GM19025 (cell line): ENCODE results near the gene TMCO4.
"Not testable (repeated sequence)": the region's sequence is repeated elsewhere in the genome, so short reads cannot be mapped to it uniquely, and the experiment has no call there.

Source experiments
- ATAC-seq: cut with Tn5 transposase; IDR thresholded peaks from one replicate; pipeline ENCODE4 v1.9.1; 2021; ENCODE audit warnings: mild to moderate bottlenecking, low read depth, moderate library complexity; ENCODE audit not compliant: unreplicated experiment

TMCO4 gene

DNA sequence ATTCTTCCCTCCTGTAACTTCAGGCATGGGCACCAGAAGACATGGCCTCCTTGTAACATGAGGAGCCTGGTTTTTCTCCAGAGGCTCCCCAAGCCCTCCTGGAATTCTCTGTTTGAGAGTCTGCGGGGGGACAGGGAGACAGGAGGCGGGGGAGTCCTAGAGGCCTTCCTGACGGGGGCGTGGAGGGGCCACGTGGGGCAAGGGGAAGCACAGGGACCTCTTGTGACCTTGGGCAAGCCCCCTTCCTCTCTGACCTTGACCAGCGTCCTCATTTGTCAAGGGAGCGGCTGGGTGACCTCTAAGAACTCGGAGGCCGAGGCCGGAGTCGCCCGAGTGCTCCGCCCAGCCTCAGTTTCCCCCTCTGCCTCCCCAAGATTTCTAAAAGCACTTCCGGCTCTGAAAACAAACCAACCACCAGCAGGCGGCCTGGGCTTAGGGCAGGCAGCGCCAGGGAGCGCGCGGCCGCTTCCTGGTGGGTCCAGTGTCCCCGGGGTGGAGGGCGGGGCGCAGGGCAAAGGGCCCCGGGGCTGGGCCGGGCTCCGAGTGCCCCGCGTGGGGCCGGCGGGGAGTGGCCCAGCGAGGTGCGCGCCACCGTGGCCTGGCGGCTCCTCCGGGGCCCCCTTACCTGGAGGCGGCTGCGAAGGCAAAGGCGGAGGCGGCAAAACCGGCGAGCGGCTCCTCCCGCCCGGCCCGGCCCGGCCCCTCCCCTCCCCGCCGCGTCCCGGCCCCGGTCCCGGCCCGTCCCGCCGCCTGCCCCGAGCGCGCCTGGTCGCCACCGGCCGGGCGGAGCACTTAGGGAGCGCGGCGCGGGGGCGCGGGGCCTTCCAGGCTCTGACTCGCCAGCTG lies at the start of gene TMCO4:
Gene TMCO4 (minus strand): TSS at position 687 of the 846 bp plus-strand sequence. CDS start 19,158 bp downstream, outside the sequence.
- ATAC-seq = peak; percentile 68

- not testable (repeated sequence) for ATAC-seq
Observed at GRCh38 chr1:19849307-19849706, 49.6 kb upstream of the TMCO4 start.

DNA sequence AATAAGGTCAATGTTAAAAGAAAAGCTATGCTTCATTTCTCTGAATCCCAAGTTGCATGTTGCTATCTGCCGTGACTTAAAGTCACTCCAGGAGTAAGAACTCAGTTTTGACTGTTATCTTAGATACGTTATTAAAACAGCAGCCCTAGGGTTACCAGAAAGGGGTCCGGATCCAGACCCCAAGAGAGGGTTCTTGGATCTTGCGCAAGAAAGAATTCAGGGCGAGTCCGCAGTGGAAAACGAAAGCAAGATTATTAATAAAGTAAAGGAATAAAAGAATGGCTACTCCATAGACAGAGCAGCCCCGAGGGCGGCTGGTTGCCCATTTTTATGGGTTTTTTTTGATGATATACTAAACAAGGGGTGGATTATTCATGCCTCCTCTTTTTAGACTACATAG lies 47.6 kb upstream of the TMCO4 start:
- ATAC-seq = not testable (repeated sequence)

- ATAC-seq = no peak
Observed at GRCh38 chr1:19846338-19846737, 46.6 kb upstream of the TMCO4 start.

GRCh38 chr1:19845555-19845954 lies 45.8 kb upstream of the TMCO4 start:
- ATAC-seq = no peak

- no peak for ATAC-seq
Observed at GRCh38 chr1:19844731-19845495, 45.2 kb upstream of the TMCO4 start.

- no peak for ATAC-seq
Observed at GRCh38 chr1:19840228-19840627, 40.5 kb upstream of the TMCO4 start.

DNA sequence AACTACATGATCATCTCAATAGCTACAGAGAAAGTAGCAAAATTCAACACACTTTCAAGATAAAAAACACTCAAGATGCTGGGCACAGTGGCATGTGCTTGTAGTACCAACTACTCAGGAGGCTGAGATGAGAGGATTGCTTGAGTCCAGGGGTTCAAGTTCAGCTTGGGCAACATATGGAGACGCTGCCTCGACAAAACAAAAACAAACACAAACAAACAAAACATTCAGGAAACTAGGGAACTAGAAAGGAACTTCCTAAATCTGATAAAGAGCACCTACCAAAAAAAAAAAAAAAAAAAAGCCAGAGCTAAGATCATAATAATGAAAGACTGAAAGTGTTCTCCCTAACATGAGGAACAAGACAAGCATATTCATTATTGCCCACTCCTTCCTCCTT lies 38.1 kb upstream of the TMCO4 start:
- no peak for ATAC-seq

GRCh38 chr1:19835578-19835977 lies 35.9 kb upstream of the TMCO4 start:
- ATAC-seq = no peak

GRCh38 chr1:19831441-19831840 lies 31.7 kb upstream of the TMCO4 start:
- ATAC-seq = no peak

GRCh38 chr1:19828546-19828945 lies 28.8 kb upstream of the TMCO4 start:
- ATAC-seq = no peak

DNA sequence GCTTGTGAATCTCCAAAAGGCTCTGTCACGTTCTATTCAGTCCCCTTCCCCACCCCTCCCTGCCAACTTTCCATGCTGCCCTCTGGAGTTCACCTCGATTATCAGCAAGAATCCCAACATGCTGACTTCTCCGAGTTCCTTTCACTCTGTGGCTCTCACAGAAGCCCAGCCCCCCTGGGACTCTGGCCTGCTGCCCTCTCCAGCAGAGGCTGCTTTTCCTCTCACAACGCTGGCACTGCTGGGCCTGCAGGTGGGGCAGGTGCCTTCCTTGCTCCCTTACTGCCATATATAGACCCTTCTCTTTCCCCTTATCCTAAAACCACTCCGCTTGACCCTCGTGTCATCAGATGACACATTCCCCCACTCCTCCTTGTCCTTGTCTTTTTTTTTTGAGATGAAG lies 25.6 kb upstream of the TMCO4 start:
- ATAC-seq = no peak

GRCh38 chr1:19824541-19824940 lies 24.8 kb upstream of the TMCO4 start:
- ATAC-seq = no peak

- no peak for ATAC-seq
Observed at GRCh38 chr1:19824036-19824435, 24.3 kb upstream of the TMCO4 start.

- no peak for ATAC-seq
Observed at GRCh38 chr1:19819701-19820100, 20.0 kb upstream of the TMCO4 start.

- ATAC-seq = no peak
Observed at GRCh38 chr1:19818324-19818723, 18.6 kb upstream of the TMCO4 start.

DNA sequence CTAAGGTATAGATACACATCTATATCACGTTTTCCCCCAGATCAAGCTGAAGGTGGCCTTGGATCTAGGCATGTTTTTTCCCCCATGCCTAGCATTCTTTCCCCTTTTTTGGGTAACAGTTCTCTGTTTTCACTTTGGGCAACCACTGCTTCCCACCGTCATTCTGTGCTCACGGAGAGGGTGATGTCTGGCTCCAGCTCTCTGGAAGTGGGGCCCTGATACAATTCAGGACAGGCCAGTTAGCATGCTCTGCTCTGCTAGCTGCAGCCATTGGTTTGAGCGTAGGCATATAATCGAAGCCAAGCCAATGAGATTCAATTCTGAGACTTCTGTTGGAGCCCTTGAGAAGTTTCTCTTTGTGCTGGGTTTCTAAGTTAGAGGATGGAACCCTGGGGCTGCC lies 17.4 kb upstream of the TMCO4 start:
- no peak for ATAC-seq

DNA sequence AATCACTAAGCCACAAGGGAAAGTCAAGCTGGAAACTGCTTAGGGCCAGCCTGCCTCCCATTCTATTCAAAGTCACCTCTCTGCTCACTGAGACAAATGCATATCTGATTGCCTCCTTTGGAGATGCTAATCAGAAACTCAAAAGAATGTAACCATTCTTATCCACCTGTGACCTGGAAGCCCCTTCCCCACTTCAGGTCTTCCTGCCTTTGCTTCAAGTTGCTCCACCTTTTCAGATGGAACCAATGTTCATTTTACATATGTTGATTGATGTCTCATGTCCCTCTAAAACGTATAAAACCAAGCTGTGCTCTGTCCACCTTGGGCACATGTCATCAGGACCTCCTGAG lies 17.0 kb upstream of the TMCO4 start:
- not testable (repeated sequence) for ATAC-seq

DNA sequence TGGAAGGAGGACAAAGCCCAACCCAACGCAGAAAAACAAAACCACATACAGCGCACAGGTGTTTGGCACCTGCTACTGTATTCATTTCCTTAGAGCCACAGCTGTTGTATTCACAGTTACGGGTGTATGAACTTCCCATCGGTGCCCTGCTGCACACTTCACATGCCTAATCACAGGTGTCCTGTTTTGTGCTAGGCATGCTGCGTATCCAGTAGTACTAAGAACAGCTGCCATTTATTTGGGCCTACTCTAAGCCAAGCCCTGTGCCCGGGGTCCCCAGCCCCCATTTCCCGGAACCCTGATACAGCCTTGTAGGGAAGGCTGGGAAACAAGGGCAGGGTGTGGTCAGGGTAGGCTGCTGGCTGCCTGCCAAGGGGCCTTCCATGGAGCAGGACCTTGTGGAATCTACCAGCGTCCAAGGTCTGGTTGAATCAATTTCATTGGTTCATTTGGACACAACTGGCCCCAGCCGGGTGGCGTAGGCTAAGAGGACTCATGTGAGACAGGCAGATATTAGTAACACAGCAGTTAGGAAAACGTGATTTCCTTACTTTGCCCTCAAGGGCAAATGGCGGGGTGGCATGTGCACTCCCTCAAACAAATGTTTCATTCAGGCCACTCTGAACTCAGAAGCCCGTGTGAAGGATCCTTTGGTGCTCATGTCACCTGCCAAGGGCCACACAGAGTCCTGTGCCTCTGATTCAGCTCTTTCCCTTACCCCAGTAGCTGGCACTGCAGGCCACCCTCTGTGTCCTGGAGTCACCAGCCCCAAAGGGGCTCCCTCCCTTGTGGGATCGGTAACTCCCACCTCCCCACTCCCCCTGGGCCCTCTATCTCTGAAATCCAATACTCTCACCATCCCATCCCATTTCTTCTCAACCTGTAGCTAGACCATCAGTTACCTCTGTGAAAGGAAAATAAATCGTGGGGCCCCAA lies 16.4 kb upstream of the TMCO4 start:
- no peak for ATAC-seq

DNA sequence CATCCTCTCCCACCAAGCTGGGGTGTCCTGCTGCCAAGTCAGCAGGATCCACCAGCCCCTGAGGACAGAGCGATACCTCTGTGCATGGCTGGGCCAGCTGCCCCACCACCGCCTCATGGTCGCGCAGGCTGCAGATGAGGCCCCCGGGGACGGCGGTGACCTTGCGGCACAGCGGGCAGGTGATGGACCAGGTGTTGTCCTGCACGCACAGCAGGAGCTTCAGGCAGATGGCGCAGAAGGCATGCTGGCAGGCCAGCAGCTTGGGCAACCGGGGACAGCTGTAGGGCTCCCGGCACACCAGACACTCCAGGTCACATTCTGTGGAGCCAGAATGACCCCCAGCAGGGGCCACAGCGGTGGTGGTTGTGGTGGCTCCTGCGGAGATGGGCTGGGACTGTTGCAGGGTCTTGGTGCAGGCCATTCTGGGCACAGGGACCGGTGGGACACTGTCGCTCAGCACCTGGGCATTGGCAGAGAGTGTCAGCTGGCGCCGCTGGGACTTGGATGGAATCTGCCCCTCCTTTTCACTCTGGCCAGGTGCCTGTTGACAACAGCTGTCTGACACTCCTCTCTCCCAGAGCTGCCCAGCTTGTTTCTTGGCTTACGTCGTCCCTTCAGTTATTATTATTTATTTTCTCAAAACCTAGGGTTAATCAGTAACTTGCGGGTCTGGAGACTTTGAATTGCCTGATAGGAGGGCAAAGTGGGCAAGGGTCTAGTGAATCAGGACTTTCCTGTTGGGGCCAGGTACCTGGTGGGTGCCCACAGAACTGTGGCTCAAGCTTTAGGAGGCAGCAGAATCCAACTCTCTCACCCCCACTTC lies 15.2 kb upstream of the TMCO4 start, which contains the start of gene RNF186:
Gene RNF186 (minus strand): TSS at position 603 of the 823 bp plus-strand sequence. CDS start 182 bp downstream, at position 421.
- ATAC-seq = no peak
